Activated CD8-positive, alpha-beta T cell treated with anti-CD3 and anti-CD28 coated beads for 36 hours (primary cell): ENCODE results near the gene NDFIP2. TPM values are rescaled to one million over a fixed set of nuclear protein-coding genes. Genes with fewer than 3 reads are reported as not detected.
"Not testable (repeated sequence)": the region's sequence is repeated elsewhere in the genome, so short reads cannot be mapped to it uniquely, and the experiment has no call there.

Experiments
- ATAC-seq: fragments of 200-7000 bp; cut with Tn5 transposase; one replicate; pipeline ENCODE4 v1.10.0; 2021; ENCODE audit warnings: mild to moderate bottlenecking, moderate library complexity
- CTCF ChIA-PET: fragments of 350-600 bp; sonication (Branson Sonifier 250); formaldehyde crosslinking; loops from one replicate; lab custom pipeline; 2021; ENCODE audit warnings: antibody characterized with exemption; lab: Charles Lee
- POLR2A ChIA-PET: fragments of 350-600 bp; sonication (Branson Sonifier 250); formaldehyde crosslinking; loops from one replicate; lab custom pipeline; 2021; ENCODE audit warnings: antibody characterized with exemption; lab: Charles Lee
- DNase-seq: peaks from one replicate; pipeline ENCODE4 v3.0.0-alpha.2; 2020
- H3K27ac Mint-ChIP-seq: one replicate; pipeline ENCODE4 v1.8.0; 2021; ENCODE audit warnings: mild to moderate bottlenecking, mixed read lengths
- H3K27me3 Mint-ChIP-seq: one replicate; pipeline ENCODE4 v1.8.0; 2021; ENCODE audit warnings: mixed read lengths
- H3K36me3 Mint-ChIP-seq: one replicate; pipeline ENCODE4 v1.8.0; 2021; ENCODE audit warnings: low read depth, mixed read lengths
- H3K4me1 Mint-ChIP-seq: one replicate; pipeline ENCODE4 v1.8.0; 2021; ENCODE audit warnings: low read depth, mixed read lengths
- H3K4me3 Mint-ChIP-seq: one replicate; pipeline ENCODE4 v1.8.0; 2021; ENCODE audit warnings: mild to moderate bottlenecking, moderate library complexity, mixed read lengths
- H3K9me3 Mint-ChIP-seq: one replicate; pipeline ENCODE4 v1.8.0; 2021; ENCODE audit warnings: mixed read lengths
- CTCF ChIP-seq: fragments of 200-600 bp; IDR thresholded peaks from one replicate; pipeline ENCODE4 v1.8.0; 2022; ENCODE audit warnings: antibody characterized with exemption, mild to moderate bottlenecking
- intact Hi-C: fragments of 100-400 bp; cut with micrococcal nuclease; formaldehyde crosslinking; loops from one replicate; pipeline ENCODE4 v1.10.0; 2022
- total RNA-seq, 2 experiments: library from RNA; stranded (reverse); gene quantifications; one replicate each; pipeline ENCODE4 v1.2.3, GENCODE V29; 2021

The NDFIP2 gene
- total RNA-seq, 2 experiments from 2014 or later, result 67.4 to 69.1 TPM

GRCh38 chr13:79591493-79591892 lies 110.5 kb downstream of the NDFIP2 start:
- ChIA-PET POLR2A (no interaction called here), CTCF (no interaction called here)
- no peak for ATAC-seq
- Mint-ChIP-seq H3K4me3 (no peak overlapping the region), H3K27ac (no peak overlapping the region), H3K4me1 (no peaks in the 10 kb centered on the region), H3K9me3 (no peaks in the 10 kb centered on the region), H3K27me3 (no peaks in the 10 kb centered on the region), H3K36me3 (no peaks in the 10 kb centered on the region)
- intact Hi-C loops, result no loop called here
- TF ChIP-seq CTCF, result no peak
- DNase-seq, result no peak

GRCh38 chr13:79593121-79593520 lies 112.2 kb downstream of the NDFIP2 start:
- H3K36me3 Mint-ChIP-seq, result no peaks in the 10 kb centered on the region
- ChIA-PET CTCF (no interaction called here), POLR2A (no interaction called here)
- intact Hi-C loops, result no loop called here
- DNase-seq (no peak), ATAC-seq (no peak)
- no peak for TF ChIP-seq CTCF
- H3K4me1 Mint-ChIP-seq, result no peaks in the 10 kb centered on the region
- H3K27ac Mint-ChIP-seq, result no peak overlapping the region
- H3K4me3 Mint-ChIP-seq, result no peak overlapping the region
- no peaks in the 10 kb centered on the region for H3K9me3 Mint-ChIP-seq
- H3K27me3 Mint-ChIP-seq, result no peaks in the 10 kb centered on the region

- no peak overlapping the region for H3K4me3 Mint-ChIP-seq
These were observed 112.8 kb downstream of the NDFIP2 start for GRCh38 chr13:79593641-79594275.

GRCh38 chr13:79600146-79600545 lies 119.2 kb downstream of the NDFIP2 start:
- H3K4me1 Mint-ChIP-seq, DNase-seq, H3K36me3 Mint-ChIP-seq, POLR2A ChIA-PET, H3K27me3 Mint-ChIP-seq, H3K27ac Mint-ChIP-seq, H3K9me3 Mint-ChIP-seq, intact Hi-C loops, CTCF ChIA-PET, ATAC-seq, H3K4me3 Mint-ChIP-seq: not testable (repeated sequence)

More at GRCh38 chr13:79593641-79594275, 112.8 kb downstream of the NDFIP2 start:
- H3K4me1 Mint-ChIP-seq, result no peaks in the 10 kb centered on the region
- H3K36me3 Mint-ChIP-seq, result no peaks in the 10 kb centered on the region
- no peak for ATAC-seq
- intact Hi-C loops, result no loop called here
- DNase-seq, result no peak
- no peaks in the 10 kb centered on the region for H3K9me3 Mint-ChIP-seq
- H3K27me3 Mint-ChIP-seq, result no peaks in the 10 kb centered on the region
- ChIA-PET CTCF (interaction anchor here (0.6 to 1.0 kb wide), 2 partner anchors 170 to 979 kb away, joined by 3 read pairs; no protein-coding TSS in a partner anchor), POLR2A (interaction anchor here (0.9 kb wide), 1 partner anchor 26 kb away, joined by 3 read pairs; no protein-coding TSS in a partner anchor)
- no peak overlapping the region for H3K27ac Mint-ChIP-seq
- TF ChIP-seq CTCF, result no peak

- ChIA-PET CTCF (no interaction called here), POLR2A (no interaction called here)
- Mint-ChIP-seq H3K36me3 (no peaks in the 10 kb centered on the region), H3K4me1 (no peaks in the 10 kb centered on the region), H3K4me3 (no peak overlapping the region), H3K9me3 (no peaks in the 10 kb centered on the region), H3K27ac (no peak overlapping the region), H3K27me3 (no peaks in the 10 kb centered on the region)
- intact Hi-C loops, result no loop called here
- no peak for ATAC-seq
- DNase-seq, result no peak
- TF ChIP-seq CTCF, result no peak
These were observed 122.0 kb downstream of the NDFIP2 start for GRCh38 chr13:79602936-79603335.
